Osteoblast (primary cell): ENCODE data around the gene PLXDC2. TPM values are rescaled to one million over a fixed set of nuclear protein-coding genes. Genes with fewer than 3 reads are reported as not detected.

Experiments used
- DNase-seq: peaks from one replicate; pipeline ENCODE4 v3.0.0; 2011; ENCODE audit warnings: low spot score, mixed read lengths; ENCODE audit not compliant: insufficient read length; ENCODE audit errors: missing footprints
- H2AFZ ChIP-seq: 2 replicates; pipeline ENCODE4 v1.6.0; 2011; ENCODE audit warnings: mild to moderate bottlenecking, low read length
- H3K27ac ChIP-seq: 2 replicates; pipeline ENCODE4 v1.5.1; 2011; ENCODE audit warnings: mild to moderate bottlenecking, low read depth, low read length, moderate library complexity
- H3K27me3 ChIP-seq: 2 replicates; pipeline ENCODE4 v1.6.0; 2012; ENCODE audit warnings: mild to moderate bottlenecking, control low read depth, inconsistent platforms, low read length, moderate library complexity; ENCODE audit not compliant: insufficient read depth
- H3K36me3 ChIP-seq: 2 replicates; pipeline ENCODE4 v1.5.1; 2011; ENCODE audit warnings: mild to moderate bottlenecking, low read length, control low read depth, moderate library complexity; ENCODE audit not compliant: insufficient read depth
- H3K4me1 ChIP-seq: 2 replicates; pipeline ENCODE4 v1.5.1; 2011; ENCODE audit warnings: mild to moderate bottlenecking, low read length, control low read depth, moderate library complexity; ENCODE audit not compliant: insufficient read depth
- H3K4me2 ChIP-seq: 2 replicates; pipeline ENCODE4 v1.6.0; 2011; ENCODE audit warnings: mild to moderate bottlenecking, low read length; ENCODE audit not compliant: insufficient read depth
- H3K4me3 ChIP-seq: fragments of 200-600 bp; sonication (generic); 3 replicates; pipeline ENCODE4 v1.5.1; 2012; ENCODE audit warnings: mild to moderate bottlenecking, low read length, inconsistent platforms; ENCODE audit not compliant: insufficient read depth
- H3K79me2 ChIP-seq: 2 replicates; pipeline ENCODE4 v1.6.0; 2012; ENCODE audit warnings: mild to moderate bottlenecking, low read length, control low read depth, inconsistent platforms; ENCODE audit not compliant: insufficient read depth
- H3K9me3 ChIP-seq: 2 replicates; pipeline ENCODE4 v1.5.1; 2011; ENCODE audit warnings: low read depth, low read length, control low read depth
- H4K20me1 ChIP-seq: 2 replicates; pipeline ENCODE4 v1.6.0; 2012; ENCODE audit warnings: mild to moderate bottlenecking, low read length, control low read depth; ENCODE audit not compliant: insufficient read depth
- total RNA-seq: library from RNA; depleted of rRNA; stranded (reverse); fragments of >200 nt; gene quantifications from 2 replicates; pipeline ENCODE4 v1.2.3, GENCODE V29; 2012
- TF ChIP-seq, protein P1 (sequence below): IDR thresholded peaks from 2 replicates; pipeline ENCODE4 v1.5.1; 2011; ENCODE audit warnings: mild to moderate bottlenecking, low read depth, low read length, moderate library complexity; ENCODE audit errors: extremely low read depth

The PLXDC2 gene
- total RNA-seq, 1 donor, result 63.3 TPM

DNA sequence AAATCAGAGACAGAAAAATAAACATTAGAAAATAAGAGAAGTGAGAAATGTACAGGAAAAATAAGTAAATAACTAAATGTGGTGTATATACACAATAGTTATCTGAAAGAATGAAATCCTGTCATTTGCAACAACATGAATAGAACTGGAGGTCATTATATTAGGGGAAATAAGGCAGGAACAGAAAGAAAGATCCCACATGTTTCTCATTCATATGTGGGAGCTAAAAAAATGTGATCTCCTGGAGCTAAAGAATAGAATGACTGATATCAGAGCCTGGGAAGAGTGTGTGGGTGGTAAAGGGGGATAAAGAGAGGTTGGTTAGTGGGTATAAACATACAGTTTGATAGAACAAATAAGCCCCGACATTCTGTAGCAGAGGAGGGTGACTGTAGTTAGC, 27.3 kb downstream of the PLXDC2 start:
- Histone ChIP-seq H3K4me3 (peak overlapping the region; percentile 26), H3K27ac (peak overlapping the region; percentile 51), H3K4me2 (peak overlapping the region; percentile 48), H3K4me1 (peaks cover 11% of the 10 kb centered on the region), H4K20me1 (no peaks in the 10 kb centered on the region), H3K27me3 (no peaks in the 10 kb centered on the region), H3K36me3 (no peaks in the 10 kb centered on the region), H2AFZ (no peak overlapping the region), H3K79me2 (no peaks in the 10 kb centered on the region), H3K9me3 (no peaks in the 10 kb centered on the region)
- DNase-seq, result no peak
- TF ChIP-seq, protein P1, sequence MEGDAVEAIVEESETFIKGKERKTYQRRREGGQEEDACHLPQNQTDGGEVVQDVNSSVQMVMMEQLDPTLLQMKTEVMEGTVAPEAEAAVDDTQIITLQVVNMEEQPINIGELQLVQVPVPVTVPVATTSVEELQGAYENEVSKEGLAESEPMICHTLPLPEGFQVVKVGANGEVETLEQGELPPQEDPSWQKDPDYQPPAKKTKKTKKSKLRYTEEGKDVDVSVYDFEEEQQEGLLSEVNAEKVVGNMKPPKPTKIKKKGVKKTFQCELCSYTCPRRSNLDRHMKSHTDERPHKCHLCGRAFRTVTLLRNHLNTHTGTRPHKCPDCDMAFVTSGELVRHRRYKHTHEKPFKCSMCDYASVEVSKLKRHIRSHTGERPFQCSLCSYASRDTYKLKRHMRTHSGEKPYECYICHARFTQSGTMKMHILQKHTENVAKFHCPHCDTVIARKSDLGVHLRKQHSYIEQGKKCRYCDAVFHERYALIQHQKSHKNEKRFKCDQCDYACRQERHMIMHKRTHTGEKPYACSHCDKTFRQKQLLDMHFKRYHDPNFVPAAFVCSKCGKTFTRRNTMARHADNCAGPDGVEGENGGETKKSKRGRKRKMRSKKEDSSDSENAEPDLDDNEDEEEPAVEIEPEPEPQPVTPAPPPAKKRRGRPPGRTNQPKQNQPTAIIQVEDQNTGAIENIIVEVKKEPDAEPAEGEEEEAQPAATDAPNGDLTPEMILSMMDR, result no peak

DNA sequence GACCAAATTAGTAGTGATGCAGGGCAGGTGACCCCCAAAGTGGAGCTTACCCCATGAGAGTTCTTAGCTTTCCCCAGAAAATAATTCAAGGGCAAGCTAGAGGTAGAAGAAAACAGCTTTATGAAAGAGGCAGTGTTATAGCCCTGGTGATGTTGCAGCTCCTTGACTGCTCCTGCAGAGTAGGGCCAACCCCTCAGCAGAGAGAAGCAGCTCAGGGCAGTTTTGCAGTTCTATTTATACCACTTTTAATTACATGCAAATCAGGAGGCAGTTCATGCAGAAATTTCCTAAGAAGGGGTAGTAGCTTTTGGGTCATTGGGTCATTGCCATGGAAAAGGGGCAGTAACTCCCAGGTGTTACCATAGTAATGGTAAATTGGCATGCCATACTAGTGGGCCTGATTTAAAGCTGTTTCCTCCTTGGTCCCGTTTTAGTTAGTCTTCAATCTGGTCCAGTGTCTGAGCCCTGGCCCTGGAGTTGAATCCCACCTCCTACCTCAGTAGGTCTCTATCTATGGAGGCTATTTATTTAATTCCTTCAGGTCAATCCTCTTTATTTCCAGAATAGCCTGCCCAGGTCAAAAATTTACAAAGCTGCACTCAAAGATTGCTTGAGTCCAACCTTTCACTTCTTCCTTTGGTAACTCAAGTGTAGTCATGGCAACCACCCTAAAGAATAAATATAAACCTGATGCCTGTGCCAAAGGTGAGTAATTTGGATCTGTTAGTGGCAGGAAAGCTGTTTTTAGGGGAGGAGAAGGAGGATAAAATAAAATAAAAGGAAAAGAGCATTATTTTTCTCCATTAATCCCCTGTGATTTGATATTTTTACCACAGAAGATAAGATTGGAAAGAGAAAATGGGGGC, 29.5 kb downstream of the PLXDC2 start:
- DNase-seq, result no peak

DNA sequence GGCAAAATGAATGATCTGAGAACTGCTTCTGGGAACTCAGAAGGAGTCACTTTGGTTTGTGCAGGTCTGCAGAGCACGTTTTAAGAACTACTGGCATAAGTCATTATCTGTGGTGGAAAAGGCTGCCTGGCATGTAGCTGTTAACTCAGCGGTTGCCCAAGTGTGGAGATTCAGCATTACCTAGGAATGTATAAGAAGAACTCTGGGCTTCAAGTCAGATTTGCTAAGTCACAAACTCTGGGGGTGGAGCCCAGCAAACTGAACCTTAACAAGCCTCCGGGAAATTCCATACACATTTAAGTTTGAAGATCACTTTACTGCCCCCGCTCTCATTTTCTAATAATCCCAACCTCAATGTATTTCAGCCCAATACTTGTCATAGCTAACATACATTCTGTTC, 31.1 kb downstream of the PLXDC2 start:
- no peaks in the 10 kb centered on the region for H3K9me3 ChIP-seq
- H3K79me2 ChIP-seq, result no peaks in the 10 kb centered on the region
- H2AFZ ChIP-seq, result no peak overlapping the region
- H3K4me1 ChIP-seq, result peaks cover 11% of the 10 kb centered on the region
- H3K27me3 ChIP-seq, result no peaks in the 10 kb centered on the region
- H4K20me1 ChIP-seq, result no peaks in the 10 kb centered on the region
- H3K4me2 ChIP-seq, result peak overlapping the region; percentile 36
- H3K4me3 ChIP-seq, result no peak overlapping the region
- no peaks in the 10 kb centered on the region for H3K36me3 ChIP-seq
- peak overlapping the region; percentile 51 for H3K27ac ChIP-seq
- TF ChIP-seq, protein P1, result no peak
- DNase-seq, result no peak

More for the DNA sequence above, 29.5 kb downstream of the PLXDC2 start:
- H3K4me2 ChIP-seq, result no peak overlapping the region
- H3K9me3 ChIP-seq, result no peaks in the 10 kb centered on the region
- H3K36me3 ChIP-seq, result no peaks in the 10 kb centered on the region
- H3K4me3 ChIP-seq, result no peak overlapping the region
- no peaks in the 10 kb centered on the region for H3K79me2 ChIP-seq
- peaks cover 11% of the 10 kb centered on the region for H3K4me1 ChIP-seq
- TF ChIP-seq, protein P1, result no peak
- no peak overlapping the region for H2AFZ ChIP-seq
- H3K27me3 ChIP-seq, result no peaks in the 10 kb centered on the region
- H3K27ac ChIP-seq, result no peak overlapping the region
- H4K20me1 ChIP-seq, result no peaks in the 10 kb centered on the region

DNA sequence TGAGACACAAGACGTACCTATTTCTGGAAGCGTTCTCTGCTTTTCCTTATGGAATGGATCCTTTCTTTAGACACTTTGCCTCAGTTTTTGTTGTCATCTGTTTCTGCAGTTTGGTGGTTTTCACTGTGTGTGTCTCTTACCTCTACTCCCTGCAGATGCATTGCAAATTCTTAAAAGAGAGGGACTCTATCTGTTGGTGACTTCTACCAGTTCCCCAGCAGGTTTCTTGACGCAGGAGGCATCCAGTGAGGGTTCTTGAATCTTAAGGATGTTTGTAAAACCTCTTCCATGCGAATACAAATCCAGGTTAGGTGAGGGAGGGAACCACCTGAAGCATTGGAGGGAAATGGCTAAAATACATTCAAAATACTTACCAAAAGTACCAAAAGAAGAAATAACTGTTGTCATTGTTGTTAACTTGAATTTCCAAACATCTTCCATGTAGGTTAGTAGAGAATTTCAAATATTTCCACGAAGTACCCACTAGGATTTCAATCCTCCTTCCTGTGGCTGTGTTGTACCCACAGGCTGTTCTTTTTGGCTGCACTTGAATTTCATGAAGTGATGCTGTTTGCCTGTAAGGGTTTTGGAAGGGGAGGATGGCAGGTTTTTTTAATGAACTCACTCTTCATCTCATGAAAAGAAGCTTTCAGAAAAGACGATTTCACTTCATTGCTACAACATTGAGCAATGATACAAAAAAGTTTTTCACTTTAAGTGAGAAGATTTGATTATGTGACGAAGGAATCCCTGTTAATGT, 32.2 kb downstream of the PLXDC2 start:
- H3K9me3 ChIP-seq, result no peaks in the 10 kb centered on the region
- no peaks in the 10 kb centered on the region for H3K79me2 ChIP-seq
- H3K36me3 ChIP-seq, result no peaks in the 10 kb centered on the region
- H3K4me1 ChIP-seq, result peaks cover 11% of the 10 kb centered on the region
- no peak overlapping the region for H3K4me3 ChIP-seq
- H2AFZ ChIP-seq, result no peak overlapping the region
- H4K20me1 ChIP-seq, result no peaks in the 10 kb centered on the region
- H3K27me3 ChIP-seq, result no peaks in the 10 kb centered on the region
- H3K27ac ChIP-seq, result no peak overlapping the region
- no peak overlapping the region for H3K4me2 ChIP-seq
- TF ChIP-seq, protein P1, result no peak
- no peak for DNase-seq
